K562 (cell line): ENCODE data around the gene TMEM239. TPM values are rescaled to one million over a fixed set of nuclear protein-coding genes. Genes with fewer than 3 reads are reported as not detected.

Source experiments
- ATAC-seq: fragments of 200-7000 bp; cut with Tn5 transposase; 3 replicates; pipeline ENCODE4 v1.9.1; 2020; ENCODE audit warnings: moderate library complexity
- Bru-seq: library from RNA; stranded (reverse); fragments of 400-500 nt; gene quantifications from one replicate; lab custom pipeline; 2021; lab: Mats Ljungman, UMichigan
- BruChase-seq, 2 experiments: library from RNA; stranded (reverse); fragments of 400-500 nt; gene quantifications; one replicate each; lab custom pipeline; 2021; lab: Mats Ljungman, UMichigan
- BruUV-seq: library from RNA; stranded (reverse); fragments of 400-500 nt; replicated peaks from 2 replicates; lab custom pipeline; 2021; lab: Mats Ljungman, UMichigan
- CTCF ChIA-PET: fragments of 300-600 bp; formaldehyde crosslinking; extraction: SDS; loops from one replicate; lab custom pipeline; 2021; ENCODE audit warnings: low intra/inter-chr PET ratio; lab: Yijun Ruan, JAX
- POLR2A ChIA-PET: fragments of 300-600, 350-650 bp; sonication (Branson Sonifier 250); formaldehyde crosslinking; extraction: SDS; loops from one replicate; lab custom pipeline; 2021; ENCODE audit warnings: antibody characterized with exemption, inconsistent platforms; lab: Yijun Ruan, JAX
- DNase-seq, 4 experiments: peaks; one replicate each; pipeline versions ENCODE4 v3.0.0 to v3.0.0-alpha.2; 2011 to 2018; ENCODE audit warnings: low spot score in 3 of 4, mixed read lengths in 3 of 4; ENCODE audit errors: extremely low read depth in 1 of 4
- FAIRE-seq: peaks from 2 replicates; lab custom pipeline; 2011; peaks lifted over from hg19 to GRCh38; lab: Jason Lieb, UNC
- H2AFZ ChIP-seq: 2 replicates; pipeline ENCODE4 v1.6.0; 2011; ENCODE audit warnings: low read depth, low read length, control low read depth, inconsistent platforms
- H3K27ac ChIP-seq: fragments of 200-600 bp; 3 replicates; pipeline ENCODE4 v1.8.0; 2011; ENCODE audit warnings: low read depth, mild to moderate bottlenecking, control low read depth, inconsistent platforms, low read length, moderate library complexity, mixed read lengths; ENCODE audit errors: extremely low read depth
- H3K27me3 ChIP-seq, 2 experiments: fragments of 300-600 bp in 1 of 2; 2 replicates in 1 of 2; 3 replicates in 1 of 2; pipeline versions ENCODE4 v1.6.0 to v1.8.0; 2011; ENCODE audit warnings: inconsistent platforms in 2 of 2, low read length in 2 of 2, mild to moderate bottlenecking in 1 of 2, mixed read lengths in 1 of 2, moderate library complexity in 1 of 2; ENCODE audit not compliant: control insufficient read depth in 2 of 2, insufficient read depth in 2 of 2
- H3K36me3 ChIP-seq: fragments of 300-600 bp; 3 replicates; pipeline ENCODE4 v1.8.0; 2011; ENCODE audit warnings: mild to moderate bottlenecking, low read length, inconsistent platforms; ENCODE audit not compliant: control insufficient read depth, insufficient read depth
- H3K4me1 ChIP-seq, 2 experiments: fragments of 200-600 bp in 1 of 2; replicated peaks in 1 of 2; 2 replicates in 1 of 2; 3 replicates in 1 of 2; pipeline versions ENCODE4 v1.5.1 to v1.8.0; 2011; ENCODE audit warnings: inconsistent platforms in 2 of 2, low read length in 2 of 2, mild to moderate bottlenecking in 1 of 2, mixed read lengths in 1 of 2, moderate library complexity in 1 of 2; ENCODE audit not compliant: control insufficient read depth in 2 of 2, insufficient read depth in 2 of 2
- H3K4me2 ChIP-seq: 2 replicates; pipeline ENCODE4 v1.6.1; 2011; ENCODE audit warnings: low read length, control low read depth, inconsistent platforms, mixed read lengths; ENCODE audit not compliant: insufficient read depth
- H3K4me3 ChIP-seq: fragments of 200-600 bp; sonication (generic), shearing (Covaris generic); 2 replicates; pipeline ENCODE4 v1.5.1; 2016; ENCODE audit warnings: control low read depth, inconsistent platforms
- H3K79me2 ChIP-seq: fragments of 200-600 bp; 3 replicates; pipeline ENCODE4 v1.8.0; 2011; ENCODE audit warnings: low read length, inconsistent platforms; ENCODE audit not compliant: control insufficient read depth, insufficient read depth
- H3K9ac ChIP-seq, 2 experiments: 2 replicates each; pipeline versions ENCODE4 v1.6.0 to v1.6.1; 2011; ENCODE audit warnings: low read depth in 2 of 2, low read length in 2 of 2, control low read depth in 1 of 2, inconsistent platforms in 1 of 2, mild to moderate bottlenecking in 1 of 2, mixed read lengths in 1 of 2; ENCODE audit not compliant: insufficient read depth in 1 of 2
- H3K9me1 ChIP-seq: one replicate; pipeline ENCODE4 v1.6.0; 2011; ENCODE audit warnings: inconsistent platforms, mild to moderate bottlenecking, low read length, moderate library complexity; ENCODE audit not compliant: control insufficient read depth, insufficient read depth
- H3K9me3 ChIP-seq: replicated peaks from 2 replicates; pipeline ENCODE4 v1.5.1; 2011; ENCODE audit warnings: low read depth, low read length, inconsistent platforms; ENCODE audit not compliant: control insufficient read depth, insufficient read depth
- H4K20me1 ChIP-seq: replicated peaks from 2 replicates; pipeline ENCODE4 v1.6.1; 2011; ENCODE audit warnings: low read length, inconsistent platforms, mixed read lengths; ENCODE audit not compliant: control insufficient read depth, insufficient read depth
- CBX8 ChIP-seq: fragments of 200-600 bp; sonication (generic); IDR thresholded peaks from 2 replicates; pipeline ENCODE4 v1.6.1; 2012; ENCODE audit warnings: borderline replicate concordance, mixed run types, low read depth, mild to moderate bottlenecking, moderate library complexity, mixed read lengths, low read length, control low read depth, inconsistent platforms; ENCODE audit not compliant: poor library complexity, severe bottlenecking; ENCODE audit errors: extremely low read depth
- GTF2B ChIP-seq: IDR thresholded peaks from 2 replicates; pipeline ENCODE4 v1.6.1; 2011; ENCODE audit not compliant: insufficient read length; ENCODE audit errors: extremely low read depth
- HNRNPUL1 ChIP-seq: fragments of 200-400 bp; formaldehyde crosslinking; IDR thresholded peaks from 2 replicates; pipeline ENCODE4 v1.6.1; 2017; ENCODE audit warnings: low read length
- NR2C2 ChIP-seq, 2 experiments: fragments of 200-800 bp in 1 of 2; sonication (Bioruptor generic) in 1 of 2; sonication (generic) in 1 of 2; formaldehyde crosslinking in 1 of 2; IDR thresholded peaks; 2 replicates each; pipeline versions ENCODE4 v1.6.1 to v1.8.0; 2016 to 2022; ENCODE audit warnings: mild to moderate bottlenecking in 1 of 2, missing compliant biosample characterization in 1 of 2, missing genetic modification characterization in 1 of 2, missing genetic modification reagents in 1 of 2
- POLR3A ChIP-seq: IDR thresholded peaks from 2 replicates; pipeline ENCODE4 v1.6.1; 2011; ENCODE audit warnings: borderline replicate concordance, mild to moderate bottlenecking, moderate library complexity; ENCODE audit not compliant: insufficient read length, insufficient read depth; ENCODE audit errors: extremely low read depth
- RBFOX2 ChIP-seq: fragments of 200-400 bp; formaldehyde crosslinking; IDR thresholded peaks from 2 replicates; pipeline ENCODE4 v1.6.1; 2017; ENCODE audit warnings: low read depth, mild to moderate bottlenecking, low read length, moderate library complexity
- SIN3B ChIP-seq: fragments of 450-650 bp; IDR thresholded peaks from 2 replicates; pipeline ENCODE4 v1.6.1; 2017; ENCODE audit warnings: low read depth, mild to moderate bottlenecking, moderate library complexity
- SIRT6 ChIP-seq: IDR thresholded peaks from one replicate; pipeline ENCODE4 v1.6.1; 2012; ENCODE audit warnings: low read depth, mild to moderate bottlenecking, control low read depth, inconsistent platforms, low read length, moderate library complexity
- TAF15 ChIP-seq: fragments of 200-400 bp; formaldehyde crosslinking; IDR thresholded peaks from 2 replicates; pipeline ENCODE4 v1.6.1; 2017; ENCODE audit warnings: mild to moderate bottlenecking, low read depth, low read length, moderate library complexity
- TAL1 ChIP-seq: fragments of 450-650 bp; IDR thresholded peaks from 2 replicates; pipeline ENCODE4 v1.6.1; 2016; ENCODE audit warnings: mild to moderate bottlenecking
- ZNF239 ChIP-seq: fragments of 250-450 bp; sonication (Bioruptor Pico); IDR thresholded peaks from 2 replicates; pipeline ENCODE4 v1.4.0; 2020; ENCODE audit warnings: mild to moderate bottlenecking
- ZNF507 ChIP-seq: conservative IDR thresholded peaks from 2 replicates; pipeline ENCODE4 v1.6.1; 2017; ENCODE audit warnings: missing genetic modification characterization, missing compliant biosample characterization
- ZNF561 ChIP-seq: fragments of 450-650 bp; formaldehyde crosslinking; conservative IDR thresholded peaks from 2 replicates; pipeline ENCODE4 v1.4.0; 2020; ENCODE audit warnings: mild to moderate bottlenecking, moderate library complexity
- ZNF644 ChIP-seq: fragments of 200-800 bp; sonication (Bioruptor generic); IDR thresholded peaks from 2 replicates; pipeline ENCODE4 v1.6.1; 2016; ENCODE audit warnings: low read depth, missing genetic modification characterization, missing compliant biosample characterization
- WGBS: fragments of 100-300 bp; shearing (Covaris generic); methylation state at CpG from one replicate; pipeline ENCODE4 v1.1.6; 2016; ENCODE audit warnings: low coverage, mixed read lengths; ENCODE audit not compliant: insufficient coverage; ENCODE audit errors: missing lambda C conversion rate; 5-methylcytosine and 5-hydroxymethylcytosine counted together
- in situ Hi-C: fragments of 300-500 bp; cut with MboI; formaldehyde crosslinking; loops from 4 replicates; pipeline ENCODE4 v1.15.0; 2018; ENCODE audit warnings: inconsistent platforms, mixed read lengths
- intact Hi-C: fragments of 100-400 bp; cut with micrococcal nuclease; formaldehyde crosslinking; loops from 2 replicates; pipeline ENCODE4 v1.14.2; 2022
- long read RNA-seq, 3 experiments: library from polyadenylated mRNA in 2 of 3; library from RNA in 1 of 3; unstranded in 2 of 3; stranded (forward) in 1 of 3; transcript quantifications; one replicate each; pipeline ENCODE4 v2.0.0, GENCODE V29; 2019 to 2022
- polyA minus RNA-seq, 3 experiments: library from RNA; depleted of rRNA, polyadenylated mRNA; stranded (reverse); fragments of >200 nt; gene quantifications; 2 replicates each; pipeline ENCODE4 v1.2.3, GENCODE V29; 2011
- polyA plus RNA-seq, 8 experiments: library from polyadenylated mRNA; depleted of rRNA in 4 of 8; stranded (reverse) in 5 of 8; unstranded in 3 of 8; fragments of >200 nt; fragmentation: Nextera tagmentation in 2 of 8; fragmentation: Illumina TruSeq in 1 of 8; extraction: Ambion mirVana in 2 of 8; extraction: Trizol in 1 of 8; gene quantifications; 2 replicates each; pipeline versions ENCODE4 v1.2.1 to v1.2.3, GENCODE V29; 2011 to 2014; ENCODE audit warnings: inconsistent platforms in 1 of 8, missing spikeins in 1 of 8
- total RNA-seq, 7 experiments: library from RNA; depleted of rRNA in 6 of 7; stranded (reverse); fragments of >200 nt in 6 of 7; fragmentation: Illumina TruSeq in 2 of 7; extraction: Trizol in 2 of 7; gene quantifications; 2 replicates each; pipeline versions ENCODE4 v1.2.1 to v1.2.3, GENCODE V29; 2011 to 2021; ENCODE audit warnings: low replicate concordance in 1 of 7
- TF ChIP-seq, protein P1 (sequence below): fragments of 250-450 bp; sonication (Bioruptor Pico); IDR thresholded peaks from 2 replicates; pipeline ENCODE4 v1.4.0; 2020; ENCODE audit warnings: mild to moderate bottlenecking, moderate library complexity, borderline replicate concordance

TMEM239 gene
- total RNA-seq (2011; cell fraction: chromatin; rRNA removed; ENCODE audit: low replicate concordance), result 0.21 TPM in 1 of 2 replicates, not detected in the other
- not detected in 2 replicates for total RNA-seq (2011; cell fraction: nucleolus; rRNA removed)
- not detected in 2 replicates for total RNA-seq (2011; cell fraction: nucleoplasm; rRNA removed)
- total RNA-seq (2014; rRNA removed) (not detected in 2 replicates), total RNA-seq (2014; rRNA removed; fragmentation: Illumina TruSeq; extraction: Trizol) (not detected in 2 replicates), total RNA-seq (2015; rRNA removed; fragmentation: Illumina TruSeq; extraction: Trizol) (not detected in 2 replicates), total RNA-seq (2021) (not detected in 2 replicates), polyA plus RNA-seq (2011; rRNA removed) (not detected in 2 replicates), polyA plus RNA-seq (2014; fragmentation: Illumina TruSeq; extraction: Trizol) (not detected in 2 replicates), polyA plus RNA-seq (2014; fragmentation: Nextera tagmentation; extraction: Ambion mirVana) (not detected), polyA plus RNA-seq (2014; rRNA removed) (not detected in 2 replicates), polyA minus RNA-seq (2011; rRNA and poly(A)+ RNA removed) (not detected in 2 replicates), Bru-seq, nascent RNA (not detected), BruChase-seq, experiment 1, labeled RNA remaining after a 2-hour chase (not detected), BruChase-seq, experiment 2, labeled RNA remaining after a 6-hour chase (not detected)
- polyA plus RNA-seq (2011; cell fraction: cytosol; rRNA removed), result not detected in 2 replicates
- not detected in 2 replicates for polyA plus RNA-seq (2011; cell fraction: nucleus; rRNA removed)
- polyA plus RNA-seq (2012), result not detected in 2 replicates
- polyA minus RNA-seq (2011; cell fraction: cytosol; rRNA and poly(A)+ RNA removed), result not detected in 2 replicates
- polyA minus RNA-seq (2011; cell fraction: nucleus; rRNA and poly(A)+ RNA removed), result not detected in 2 replicates
- long read RNA-seq, experiment 1, result 0 reads
- long read RNA-seq, experiment 2, result 0 reads
- long read RNA-seq, experiment 3, result 0 reads

GRCh38 chr20:2816030-2816582, at the start of gene TMEM239:
TMEM239 (plus strand) TSS chr20:2816364; CDS start chr20:2816555, 191 bp downstream.
- Histone ChIP-seq H2AFZ (peak within 1 kb of the TSS; percentile 51), H3K27ac (no peak within 1 kb of the TSS), H3K27me3 (no peaks in the 10 kb centered on the region), H3K79me2 (no peaks in the 10 kb centered on the region)
- no peak for DNase-seq
- BruUV-seq, result no TSS peak
- CTCF ChIA-PET, result no interaction called here
- POLR2A ChIA-PET, result no interaction called here
- TF ChIP-seq TAF15 (no peak), GTF2B (no peak), ZNF561 (no peak), ZNF507 (tag) (no peak), SIN3B (no peak), HNRNPUL1 (no peak), POLR3A (no peak), ZNF239 (CRISPR knock-in tag) (no peak), RBFOX2 (no peak), SIRT6 (no peak), TAL1 (no peak), CBX8 (no peak), NR2C2 (CRISPR knock-in tag; IDR thresholded peaks at IDR 0.05) (no peak), NR2C2 (tag; IDR thresholded peaks at IDR 0.05) (no peak), ZNF644 (tag) (no peak)
- TF ChIP-seq, protein P1, sequence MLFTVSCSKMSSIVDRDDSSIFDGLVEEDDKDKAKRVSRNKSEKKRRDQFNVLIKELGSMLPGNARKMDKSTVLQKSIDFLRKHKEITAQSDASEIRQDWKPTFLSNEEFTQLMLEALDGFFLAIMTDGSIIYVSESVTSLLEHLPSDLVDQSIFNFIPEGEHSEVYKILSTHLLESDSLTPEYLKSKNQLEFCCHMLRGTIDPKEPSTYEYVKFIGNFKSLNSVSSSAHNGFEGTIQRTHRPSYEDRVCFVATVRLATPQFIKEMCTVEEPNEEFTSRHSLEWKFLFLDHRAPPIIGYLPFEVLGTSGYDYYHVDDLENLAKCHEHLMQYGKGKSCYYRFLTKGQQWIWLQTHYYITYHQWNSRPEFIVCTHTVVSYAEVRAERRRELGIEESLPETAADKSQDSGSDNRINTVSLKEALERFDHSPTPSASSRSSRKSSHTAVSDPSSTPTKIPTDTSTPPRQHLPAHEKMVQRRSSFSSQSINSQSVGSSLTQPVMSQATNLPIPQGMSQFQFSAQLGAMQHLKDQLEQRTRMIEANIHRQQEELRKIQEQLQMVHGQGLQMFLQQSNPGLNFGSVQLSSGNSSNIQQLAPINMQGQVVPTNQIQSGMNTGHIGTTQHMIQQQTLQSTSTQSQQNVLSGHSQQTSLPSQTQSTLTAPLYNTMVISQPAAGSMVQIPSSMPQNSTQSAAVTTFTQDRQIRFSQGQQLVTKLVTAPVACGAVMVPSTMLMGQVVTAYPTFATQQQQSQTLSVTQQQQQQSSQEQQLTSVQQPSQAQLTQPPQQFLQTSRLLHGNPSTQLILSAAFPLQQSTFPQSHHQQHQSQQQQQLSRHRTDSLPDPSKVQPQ (CRISPR knock-in tag), result no peak
- TF ChIP-seq, all 486 proteins: peak for 0
- peak within 1 kb of the TSS in 1 of 2 experiments; percentile 45; a peak in 1 of 4 replicates for H3K9ac ChIP-seq
- H4K20me1 ChIP-seq, result no peaks in the 10 kb centered on the region
- H3K36me3 ChIP-seq, result no peaks in the 10 kb centered on the region
- intact Hi-C loops (loop anchor here (2.0 kb wide), 1 partner anchor 37 kb away; no protein-coding TSS in a partner anchor), in situ Hi-C loops (no loop called here)
- no peak for FAIRE-seq
- H3K4me1 ChIP-seq, result peaks cover 9 to 28% of the 10 kb centered on the region in 2 experiments
- H3K4me2 ChIP-seq, result no peak within 1 kb of the TSS
- H3K9me1 ChIP-seq, result peaks cover 3% of the 10 kb centered on the region
- H3K9me3 ChIP-seq, result 0 out of 2 replicates have a peak, but pooled peaks cover 2% of the 10 kb centered on the region
- no peak within 1 kb of the TSS for H3K4me3 ChIP-seq
- no peak for ATAC-seq
- 33% methylated on average over 6 of the region's 10 CpGs for WGBS
